AG04450 (cell line): Measurements from ENCODE around the gene MB21D2. TPM values are rescaled to one million over a fixed set of nuclear protein-coding genes. Genes with fewer than 3 reads are reported as not detected.
"Not testable (repeated sequence)": the region's sequence is repeated elsewhere in the genome, so short reads cannot be mapped to it uniquely, and the experiment has no call there.

Experiments
- CTCF ChIA-PET: fragments of 300-600, 350-600 bp; formaldehyde crosslinking; extraction: SDS; loops from one replicate; lab custom pipeline; 2022; ENCODE audit warnings: antibody characterized with exemption, inconsistent platforms; lab: Charles Lee
- POLR2A ChIA-PET: fragments of 350-600 bp; formaldehyde crosslinking; extraction: SDS; loops from one replicate; lab custom pipeline; 2021; ENCODE audit warnings: antibody characterized with exemption, inconsistent platforms; lab: Yijun Ruan, JAX
- DNase-seq: peaks from one replicate; pipeline ENCODE4 v3.0.0-alpha.2; 2011; ENCODE audit warnings: low read depth, low spot score
- H3K27ac ChIP-seq: one replicate; pipeline ENCODE4 v1.5.1; 2012; ENCODE audit warnings: low read depth, low read length, control low read depth
- H3K27me3 ChIP-seq: one replicate; pipeline ENCODE4 v1.6.0; 2012; ENCODE audit warnings: low read length; ENCODE audit not compliant: control insufficient read depth, insufficient read depth
- H3K4me3 ChIP-seq: 2 replicates; pipeline ENCODE4 v1.5.1; 2011; ENCODE audit warnings: mild to moderate bottlenecking, low read depth, low read length, control low read depth
- H3K9me3 ChIP-seq: 2 replicates; pipeline ENCODE4 v1.5.1; 2012; ENCODE audit warnings: low read length; ENCODE audit not compliant: control insufficient read depth, insufficient read depth
- polyA plus RNA-seq: library from polyadenylated mRNA; depleted of rRNA; stranded (reverse); fragments of >200 nt; gene quantifications from 2 replicates; pipeline ENCODE4 v1.2.3, GENCODE V29; 2011
- TF ChIP-seq, protein P1 (sequence below): IDR thresholded peaks from 2 replicates; pipeline ENCODE4 v1.5.1; 2011; ENCODE audit warnings: low read depth, low read length, control low read depth, inconsistent platforms

Gene MB21D2
- polyA plus RNA-seq, 1 experiment = 14.6 TPM

DNA sequence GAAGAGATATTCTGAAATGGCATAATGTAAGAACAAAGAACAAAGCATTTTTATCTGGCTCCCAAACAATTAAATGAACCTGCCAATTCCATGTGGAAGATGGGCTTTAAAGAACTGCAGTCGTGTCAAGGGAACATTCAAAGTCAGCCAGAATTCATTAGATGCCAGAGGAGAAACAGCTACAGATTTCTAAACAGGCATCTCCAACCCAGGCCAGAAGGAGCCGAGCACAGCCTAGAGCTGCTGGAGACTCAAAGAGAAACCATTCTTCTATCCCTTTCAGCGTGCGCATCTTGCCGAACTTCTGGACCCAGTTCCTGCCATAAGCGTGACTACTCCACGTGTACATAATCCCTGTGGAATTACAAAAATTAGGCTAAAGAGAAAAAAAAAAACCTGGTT is 60.4 kb downstream of the MB21D2 start:
- POLR2A ChIA-PET = no interaction called here
- TF ChIP-seq, protein P1, sequence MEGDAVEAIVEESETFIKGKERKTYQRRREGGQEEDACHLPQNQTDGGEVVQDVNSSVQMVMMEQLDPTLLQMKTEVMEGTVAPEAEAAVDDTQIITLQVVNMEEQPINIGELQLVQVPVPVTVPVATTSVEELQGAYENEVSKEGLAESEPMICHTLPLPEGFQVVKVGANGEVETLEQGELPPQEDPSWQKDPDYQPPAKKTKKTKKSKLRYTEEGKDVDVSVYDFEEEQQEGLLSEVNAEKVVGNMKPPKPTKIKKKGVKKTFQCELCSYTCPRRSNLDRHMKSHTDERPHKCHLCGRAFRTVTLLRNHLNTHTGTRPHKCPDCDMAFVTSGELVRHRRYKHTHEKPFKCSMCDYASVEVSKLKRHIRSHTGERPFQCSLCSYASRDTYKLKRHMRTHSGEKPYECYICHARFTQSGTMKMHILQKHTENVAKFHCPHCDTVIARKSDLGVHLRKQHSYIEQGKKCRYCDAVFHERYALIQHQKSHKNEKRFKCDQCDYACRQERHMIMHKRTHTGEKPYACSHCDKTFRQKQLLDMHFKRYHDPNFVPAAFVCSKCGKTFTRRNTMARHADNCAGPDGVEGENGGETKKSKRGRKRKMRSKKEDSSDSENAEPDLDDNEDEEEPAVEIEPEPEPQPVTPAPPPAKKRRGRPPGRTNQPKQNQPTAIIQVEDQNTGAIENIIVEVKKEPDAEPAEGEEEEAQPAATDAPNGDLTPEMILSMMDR = no peak
- no peak overlapping the region for H3K4me3 ChIP-seq
- no peaks in the 10 kb centered on the region; the same call in 1 of the 2 replicates for H3K9me3 ChIP-seq
- DNase-seq = no peak
- no peak overlapping the region for H3K27ac ChIP-seq
- H3K27me3 ChIP-seq = no peaks in the 10 kb centered on the region
- CTCF ChIA-PET = no interaction called here

DNA sequence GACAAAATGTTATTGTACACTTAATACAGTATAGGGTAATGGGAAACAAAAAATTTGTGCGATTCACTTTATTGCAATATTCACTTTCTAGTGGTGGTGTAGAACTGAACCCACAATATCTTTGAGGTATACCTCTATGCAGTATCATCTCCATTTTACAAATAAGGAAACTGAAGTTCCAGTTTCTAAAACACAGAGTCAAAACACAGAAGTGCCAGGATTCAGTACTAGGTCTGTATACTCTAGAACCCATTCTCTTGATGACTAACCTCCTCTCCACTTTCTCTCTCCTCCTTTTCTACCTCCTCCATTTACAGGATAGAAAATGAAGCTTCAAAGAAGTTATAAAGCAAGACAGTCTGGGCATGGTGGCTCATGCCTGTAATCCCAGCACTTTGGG is 62.2 kb downstream of the MB21D2 start:
- ChIA-PET POLR2A (no interaction called here), CTCF (no interaction called here)
- H3K27ac ChIP-seq = no peak overlapping the region
- no peaks in the 10 kb centered on the region for H3K9me3 ChIP-seq
- no peak overlapping the region for H3K4me3 ChIP-seq
- TF ChIP-seq, protein P1 = no peak
- H3K27me3 ChIP-seq = no peaks in the 10 kb centered on the region
- no peak for DNase-seq

DNA sequence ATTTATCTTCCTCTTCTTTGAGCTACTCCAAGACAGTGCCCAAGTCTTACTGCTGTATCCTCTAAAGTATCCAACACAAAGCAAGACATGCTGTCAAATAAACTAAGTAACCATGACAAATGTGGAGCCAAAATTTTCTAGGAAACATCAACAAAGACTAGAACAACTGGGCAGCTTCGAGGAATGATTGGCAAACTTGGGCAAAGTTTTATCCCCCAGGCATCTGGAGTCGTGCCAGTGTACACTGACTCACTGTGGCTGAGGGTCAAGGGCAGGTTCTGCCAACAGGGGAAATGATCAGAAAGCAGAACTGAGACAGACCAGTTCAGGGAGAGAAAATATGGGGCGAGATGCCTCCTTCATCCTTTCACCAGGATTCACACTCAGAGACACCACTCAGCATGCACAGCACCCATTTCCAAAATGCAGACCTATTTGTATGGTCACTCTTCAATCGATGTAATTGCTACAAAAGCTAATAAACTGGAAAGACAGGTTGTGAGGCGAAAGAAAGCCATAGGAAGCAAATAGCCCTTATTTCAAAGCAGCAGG is 65.8 kb downstream of the MB21D2 start:
- DNase-seq = no peak
- CTCF ChIA-PET = interaction anchor here (1.2 to 1.7 kb wide), 2 partner anchors 39 to 190 kb away, joined by 5 to 7 read pairs; no protein-coding TSS in a partner anchor
- Histone ChIP-seq H3K9me3 (no peaks in the 10 kb centered on the region), H3K27ac (no peak overlapping the region), H3K27me3 (no peaks in the 10 kb centered on the region), H3K4me3 (no peak overlapping the region)
- TF ChIP-seq, protein P1 = no peak
- POLR2A ChIA-PET = interaction anchor here (0.6 to 1.0 kb wide), 2 partner anchors 13 to 16 kb away, joined by 3 read pairs; no protein-coding TSS in a partner anchor

DNA sequence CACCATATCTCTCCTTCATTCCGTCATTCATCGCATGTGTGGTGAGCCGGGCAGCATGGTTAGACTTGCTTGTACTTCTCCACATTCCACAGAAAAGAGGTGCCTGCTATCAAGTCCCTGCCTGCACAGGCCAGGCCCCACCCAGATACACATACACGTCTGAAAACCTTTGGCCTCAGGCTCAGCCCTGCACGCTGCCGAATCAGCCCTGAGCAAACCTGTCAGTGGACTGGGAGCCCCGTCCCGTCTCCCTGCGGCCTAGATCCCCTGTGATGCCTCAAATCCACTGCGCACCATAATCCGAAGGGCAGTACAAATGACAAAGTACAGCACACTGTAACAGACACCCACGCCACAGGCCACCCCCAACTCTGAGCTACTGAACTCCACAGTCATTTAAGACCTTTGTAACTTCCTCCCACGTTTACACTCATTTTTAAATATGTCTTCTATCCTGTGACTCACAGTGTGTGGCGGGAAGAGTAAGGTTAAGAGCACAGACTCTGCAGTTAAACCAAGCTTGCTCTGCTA is 67.1 kb downstream of the MB21D2 start:
- no peak overlapping the region for H3K4me3 ChIP-seq
- peak overlapping the region; percentile 62 for H3K27ac ChIP-seq
- DNase-seq = no peak
- ChIA-PET CTCF (interaction anchor here (0.6 to 1.7 kb wide), 4 partner anchors 15 to 191 kb away, joined by 3 to 7 read pairs (median 4); no protein-coding TSS in a partner anchor), POLR2A (interaction anchor here (0.8 kb wide), 1 partner anchor 33 kb away, joined by 3 read pairs; no protein-coding TSS in a partner anchor)
- TF ChIP-seq, protein P1 = no peak
- H3K27me3 ChIP-seq = no peaks in the 10 kb centered on the region
- no peaks in the 10 kb centered on the region for H3K9me3 ChIP-seq

DNA sequence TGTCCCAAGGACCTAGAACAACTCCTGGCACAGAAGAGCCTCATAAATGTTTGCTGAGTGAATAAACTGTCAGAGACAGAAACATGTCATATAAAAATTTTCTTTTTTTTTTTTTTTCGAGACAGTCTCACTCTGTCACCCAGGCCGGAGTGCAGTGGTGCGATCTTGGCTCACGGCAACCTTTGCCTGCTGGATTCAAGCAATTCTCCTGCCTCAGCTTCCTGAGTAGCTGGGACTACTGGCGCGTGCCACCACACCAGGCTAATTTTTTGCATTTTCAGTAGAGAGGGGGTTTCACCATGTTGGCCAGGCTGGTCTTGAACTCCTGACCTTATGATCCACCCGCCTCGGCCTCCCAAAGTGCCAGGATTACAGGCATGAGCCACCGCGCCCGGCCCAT is 67.8 kb downstream of the MB21D2 start:
- H3K4me3 ChIP-seq, H3K27ac ChIP-seq, H3K9me3 ChIP-seq, DNase-seq, H3K27me3 ChIP-seq, POLR2A ChIA-PET: not testable (repeated sequence)
- CTCF ChIA-PET = interaction anchor here (1.1 to 1.7 kb wide), 2 partner anchors 34 to 192 kb away, joined by 5 to 7 read pairs; no protein-coding TSS in a partner anchor
